ENCODE data around the gene DOCK1.
"Not testable (repeated sequence)": the region's sequence is repeated elsewhere in the genome, so short reads cannot be mapped to it uniquely, and the experiment has no call there.

The DOCK1 gene

DNA sequence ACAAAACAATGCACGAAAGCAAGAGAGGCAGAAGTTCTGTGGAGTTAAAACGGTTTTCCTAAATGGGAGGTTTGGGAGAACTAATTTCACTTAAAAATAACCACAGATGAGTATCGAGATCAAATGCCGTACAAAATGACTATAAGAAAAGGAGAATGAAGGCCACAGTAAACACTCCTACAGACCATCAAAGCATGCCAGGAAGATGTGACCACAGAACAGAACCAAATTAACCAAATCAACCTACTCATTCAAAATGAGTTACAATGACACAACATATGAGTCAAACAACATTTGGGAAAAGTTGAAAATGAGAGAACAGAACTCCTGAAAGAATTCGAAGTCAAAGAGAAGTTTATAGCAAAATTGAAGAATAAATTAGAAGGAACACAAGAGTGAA is 24.3 kb upstream of the DOCK1 start:
- TF ChIP-seq POLR2AphosphoS5 (IDR thresholded peaks at IDR 0.05; ENCODE audit: low read depth, low read length) (no peak), POU2F2 (IDR thresholded peaks at IDR 0.05; ENCODE audit: low read depth, low read length) (no peak)
- no peak for DNase-seq (ENCODE audit: insufficient read length, low spot score)
- FAIRE-seq, result no peak

- not testable (repeated sequence) for FAIRE-seq
Measured at GRCh38 chr10:126882055-126882454, 23.2 kb upstream of the DOCK1 start.

DNA sequence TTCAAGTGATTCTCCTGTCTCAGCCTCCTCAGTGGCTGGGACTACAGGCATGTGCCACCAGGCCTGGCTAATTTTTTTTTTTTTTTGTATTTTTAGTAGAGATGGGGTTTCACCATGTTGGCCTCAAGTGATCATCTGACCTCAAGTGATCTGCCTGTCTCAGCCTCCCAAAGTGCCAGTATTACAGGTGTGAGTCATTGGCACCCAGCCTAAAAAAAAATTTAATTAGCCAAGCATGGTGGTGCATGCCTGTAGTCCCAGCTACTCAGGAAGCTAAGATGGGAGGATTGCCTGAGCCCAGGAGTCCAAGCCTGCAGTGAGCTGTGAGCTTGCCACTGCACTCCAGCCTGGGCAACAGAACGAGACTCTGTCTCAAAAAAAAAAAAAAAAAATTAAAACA is 16.8 kb upstream of the DOCK1 start:
- DNase-seq (ENCODE audit: insufficient read length, low spot score); FAIRE-seq: not testable (repeated sequence)

More at GRCh38 chr10:126882055-126882454, 23.2 kb upstream of the DOCK1 start:
- DNase-seq (ENCODE audit: insufficient read length, low spot score), result not testable (repeated sequence)

DNA sequence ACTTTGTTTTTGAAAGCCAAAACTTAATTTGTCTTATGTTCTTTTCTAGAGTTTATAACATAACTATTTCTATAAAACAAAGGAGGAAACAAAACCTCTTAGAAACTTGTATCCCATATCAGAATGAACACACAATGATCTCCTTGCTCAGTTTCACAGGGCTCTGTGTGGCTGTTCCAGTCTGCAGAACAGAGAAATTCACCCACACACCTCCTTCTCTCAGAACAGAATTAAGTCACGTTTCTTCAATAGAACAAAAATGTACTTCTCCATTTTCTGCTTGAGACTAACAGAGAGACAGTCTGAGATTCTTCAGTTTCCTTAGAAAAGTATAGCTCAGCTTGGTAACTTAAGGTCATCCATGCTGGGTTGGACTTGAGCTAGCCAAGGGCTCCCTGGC is 15.8 kb upstream of the DOCK1 start:
- DNase-seq (ENCODE audit: insufficient read length, low spot score) (no peak), FAIRE-seq (no peak)
- no peak for TF ChIP-seq SPI1 (IDR thresholded peaks at IDR 0.05; ENCODE audit: low read depth, low read length)
- no peak for TF ChIP-seq POLR2AphosphoS5 (IDR thresholded peaks at IDR 0.05; ENCODE audit: low read depth, low read length)
- no peak for TF ChIP-seq TAF1 (IDR thresholded peaks at IDR 0.05; ENCODE audit: low read depth, low read length)
- TF ChIP-seq POLR2A (IDR thresholded peaks at IDR 0.05; ENCODE audit: low read depth, low read length), result no peak

- not testable (repeated sequence) for FAIRE-seq; DNase-seq (ENCODE audit: insufficient read length, low spot score)
Measured at GRCh38 chr10:126890797-126891196, 14.4 kb upstream of the DOCK1 start.

DNA sequence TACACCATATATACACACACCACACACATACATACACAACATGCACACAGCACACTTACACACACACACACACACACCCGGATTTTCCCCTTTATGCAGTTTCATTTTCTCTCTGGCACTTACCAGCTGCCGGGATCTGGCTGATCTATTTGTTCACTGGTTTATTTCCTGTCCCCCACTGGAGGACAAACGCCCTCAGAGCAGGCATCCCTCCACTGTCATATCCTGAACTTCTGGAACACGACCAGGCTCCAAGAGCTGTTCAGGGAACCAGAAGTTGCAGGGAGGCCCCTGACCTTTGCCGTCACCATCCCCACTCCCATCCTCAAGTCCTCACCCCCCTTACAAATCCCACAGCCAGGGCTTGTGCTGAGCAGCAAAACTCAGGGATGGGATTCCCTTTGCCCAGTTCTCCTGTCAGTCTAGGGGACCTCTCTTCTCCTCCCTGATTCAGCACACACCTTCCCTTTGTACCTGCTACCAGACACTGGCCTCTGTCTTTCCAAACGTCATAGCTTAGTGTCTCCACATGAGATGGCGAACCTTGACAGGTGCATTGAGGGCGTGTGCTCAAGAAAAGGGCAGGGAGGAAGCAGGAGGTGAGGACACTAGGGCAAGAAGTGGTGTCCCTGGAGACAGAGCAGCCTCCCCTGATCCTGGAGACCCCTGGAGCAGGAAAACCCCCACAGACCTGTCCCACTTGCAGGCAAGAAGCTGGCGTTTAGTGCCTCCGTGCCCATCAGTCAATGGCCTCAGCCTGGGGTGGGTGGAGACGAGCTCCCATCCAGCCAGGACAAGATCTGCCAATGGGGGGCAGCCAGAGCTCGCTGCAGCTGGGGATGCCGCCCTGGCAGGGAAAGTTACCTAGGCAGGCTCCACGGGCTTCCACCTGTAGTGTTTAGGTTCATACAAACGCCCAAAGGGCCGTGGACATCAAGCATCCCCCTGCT is 12.7 kb upstream of the DOCK1 start:
- FAIRE-seq (no peak), DNase-seq (ENCODE audit: insufficient read length, low spot score) (no peak)
- TF ChIP-seq POU2F2 (IDR thresholded peaks at IDR 0.05; ENCODE audit: low read depth, low read length) (no peak), SPI1 (IDR thresholded peaks at IDR 0.05; ENCODE audit: low read depth, low read length) (no peak)

- DNase-seq (ENCODE audit: insufficient read length, low spot score) (no peak), FAIRE-seq (no peak)
- TF ChIP-seq POU2F2 (IDR thresholded peaks at IDR 0.05; ENCODE audit: low read depth, low read length) (no peak), POLR2A (IDR thresholded peaks at IDR 0.05; ENCODE audit: low read depth, low read length) (no peak)
Measured at GRCh38 chr10:126893206-126893605, 12.0 kb upstream of the DOCK1 start.

DNA sequence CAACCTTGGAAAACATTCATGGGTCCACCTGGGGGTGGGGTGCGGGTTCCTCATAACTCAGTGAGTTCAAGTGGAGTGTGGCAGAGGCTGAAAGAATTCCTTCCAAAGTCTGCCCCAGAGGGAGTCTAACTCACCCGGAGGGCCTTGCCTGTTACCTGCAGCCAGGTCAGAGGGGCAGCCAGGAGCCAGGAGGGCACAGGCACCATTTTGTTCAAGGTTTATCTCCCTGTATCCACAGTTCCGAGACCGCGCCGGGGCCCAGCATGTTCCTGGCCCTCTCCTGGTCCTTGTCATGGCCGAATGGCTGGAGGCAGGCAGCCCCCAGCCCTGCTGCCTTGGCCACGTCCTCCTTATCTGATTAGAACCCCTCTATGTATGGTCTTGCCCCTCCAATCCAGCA is 11.4 kb upstream of the DOCK1 start:
- DNase-seq (ENCODE audit: insufficient read length, low spot score) (no peak), FAIRE-seq (no peak)

GRCh38 chr10:126895214-126895781 is 9.9 kb upstream of the DOCK1 start:
- no peak for DNase-seq (ENCODE audit: insufficient read length, low spot score)
- TF ChIP-seq POLR2A (IDR thresholded peaks at IDR 0.05; ENCODE audit: low read depth, low read length) (no peak), PAX5 (IDR thresholded peaks at IDR 0.05; ENCODE audit: insufficient read depth, low read length, severe bottlenecking) (no peak), POU2F2 (IDR thresholded peaks at IDR 0.05; ENCODE audit: low read depth, low read length) (no peak), POLR2AphosphoS5 (IDR thresholded peaks at IDR 0.05; ENCODE audit: low read depth, low read length) (no peak), SPI1 (IDR thresholded peaks at IDR 0.05; ENCODE audit: low read depth, low read length) (no peak), TAF1 (IDR thresholded peaks at IDR 0.05; ENCODE audit: low read depth, low read length) (no peak)
- FAIRE-seq, result no peak

More for the DNA sequence above, 11.4 kb upstream of the DOCK1 start:
- no peak for TF ChIP-seq POLR2AphosphoS5 (IDR thresholded peaks at IDR 0.05; ENCODE audit: low read depth, low read length)

DNA sequence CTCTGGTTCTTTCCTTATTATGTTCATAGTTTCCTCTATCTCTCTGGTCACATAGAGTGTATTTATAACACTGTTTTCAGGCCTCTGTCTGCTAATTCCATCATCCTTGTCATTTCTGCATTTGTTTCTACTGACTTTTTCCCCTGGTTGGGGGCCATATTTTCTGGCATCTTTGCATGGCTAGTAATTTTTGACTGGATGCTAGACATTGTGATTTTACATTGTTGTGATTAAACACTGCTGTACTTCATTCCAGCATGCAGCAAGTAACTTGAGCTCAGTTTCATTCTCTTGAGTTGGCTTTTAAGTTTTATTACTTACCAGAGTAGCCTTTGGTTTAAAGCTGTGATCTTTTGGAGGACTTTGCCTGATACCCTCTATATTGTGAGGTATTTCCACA is 6.8 kb upstream of the DOCK1 start:
- no peak for FAIRE-seq
- DNase-seq (ENCODE audit: insufficient read length, low spot score), result no peak
- TF ChIP-seq POLR2AphosphoS5 (IDR thresholded peaks at IDR 0.05; ENCODE audit: low read depth, low read length) (no peak), PAX5 (IDR thresholded peaks at IDR 0.05; ENCODE audit: insufficient read depth, low read length, severe bottlenecking) (no peak), POLR2A (IDR thresholded peaks at IDR 0.05; ENCODE audit: low read depth, low read length) (no peak), POU2F2 (IDR thresholded peaks at IDR 0.05; ENCODE audit: low read depth, low read length) (no peak)

GRCh38 chr10:126899529-126899928 is 5.7 kb upstream of the DOCK1 start:
- DNase-seq (ENCODE audit: insufficient read length, low spot score); FAIRE-seq: not testable (repeated sequence)

DNA sequence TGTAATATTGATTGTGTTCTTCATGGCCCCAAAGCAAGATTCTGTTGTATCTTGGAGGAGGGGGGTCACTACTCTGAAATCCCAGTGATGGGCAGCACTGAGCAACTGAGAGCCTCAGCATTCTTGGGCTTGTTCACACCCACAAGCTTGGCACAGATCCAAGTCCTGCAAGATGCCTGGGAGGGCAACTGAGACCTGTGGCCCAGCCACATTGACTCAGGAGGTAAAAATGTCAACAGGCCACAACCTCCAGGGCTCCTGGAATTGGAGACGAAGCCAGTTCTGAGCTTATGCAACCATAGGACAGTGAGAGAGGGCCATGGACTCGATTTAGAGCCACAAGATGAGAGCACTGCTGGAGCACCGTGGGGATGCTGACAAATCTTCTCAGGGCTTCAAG is 3.1 kb upstream of the DOCK1 start:
- DNase-seq (ENCODE audit: insufficient read length, low spot score), result no peak

More for the DNA sequence above, 3.1 kb upstream of the DOCK1 start:
- no peak for FAIRE-seq
- no peak for TF ChIP-seq PAX5 (IDR thresholded peaks at IDR 0.05; ENCODE audit: insufficient read depth, low read length, severe bottlenecking)
- no peak for TF ChIP-seq TAF1 (IDR thresholded peaks at IDR 0.05; ENCODE audit: low read depth, low read length)
- no peak for TF ChIP-seq SPI1 (IDR thresholded peaks at IDR 0.05; ENCODE audit: low read depth, low read length)
- TF ChIP-seq POU2F2 (IDR thresholded peaks at IDR 0.05; ENCODE audit: low read depth, low read length), result no peak
- no peak for TF ChIP-seq POLR2A (IDR thresholded peaks at IDR 0.05; ENCODE audit: low read depth, low read length)
- no peak for TF ChIP-seq POLR2AphosphoS5 (IDR thresholded peaks at IDR 0.05; ENCODE audit: low read depth, low read length)

Measured in GM12891 (cell line).